Measurements from ENCODE around the gene TUBA8.
"Not testable (repeated sequence)": the region's sequence is repeated elsewhere in the genome, so short reads cannot be mapped to it uniquely, and the experiment has no call there.

The TUBA8 gene

GRCh38 chr22:18108187-18108586, 2.4 kb upstream of the TUBA8 start:
- no peak for DNase-seq

GRCh38 chr22:18109410-18110193, 1.0 kb upstream of the TUBA8 start:
- no peak for DNase-seq

GRCh38 chr22:18110954-18111758, 547 bp downstream of the TUBA8 start:
- no peak for DNase-seq

- DNase-seq = no peak
These were observed 1.2 kb downstream of the TUBA8 start for GRCh38 chr22:18111759-18112330.

GRCh38 chr22:18112440-18112839, 1.8 kb downstream of the TUBA8 start:
- DNase-seq = no peak

GRCh38 chr22:18113680-18114394, 3.2 kb downstream of the TUBA8 start:
- DNase-seq = peak; percentile 30

GRCh38 chr22:18114495-18114894, 3.9 kb downstream of the TUBA8 start:
- no peak for DNase-seq

GRCh38 chr22:18114976-18115652, 4.5 kb downstream of the TUBA8 start:
- DNase-seq = no peak

GRCh38 chr22:18115906-18116371, 5.3 kb downstream of the TUBA8 start:
- DNase-seq = no peak

- no peak for DNase-seq
These were observed 6.0 kb downstream of the TUBA8 start for GRCh38 chr22:18116634-18117033.

GRCh38 chr22:18118345-18118915, 7.8 kb downstream of the TUBA8 start:
- no peak for DNase-seq

GRCh38 chr22:18119409-18120110, 9.0 kb downstream of the TUBA8 start:
- DNase-seq = no peak

GRCh38 chr22:18120857-18121256, 10.2 kb downstream of the TUBA8 start:
- no peak for DNase-seq

GRCh38 chr22:18121506-18121905, 10.9 kb downstream of the TUBA8 start:
- DNase-seq = no peak

- DNase-seq = no peak
These were observed 11.4 kb downstream of the TUBA8 start for GRCh38 chr22:18121954-18122554.

- not testable (repeated sequence) for DNase-seq
These were observed 12.9 kb downstream of the TUBA8 start for GRCh38 chr22:18123476-18124025.

- no peak for DNase-seq
These were observed 16.0 kb downstream of the TUBA8 start for GRCh38 chr22:18126606-18127005.

GRCh38 chr22:18130018-18130417, 19.4 kb downstream of the TUBA8 start:
- no peak for DNase-seq

- DNase-seq = no peak
These were observed 20.3 kb downstream of the TUBA8 start for GRCh38 chr22:18130699-18131429.

GRCh38 chr22:18133452-18133851, 22.8 kb downstream of the TUBA8 start:
- DNase-seq = no peak

Data from KG1 (cell line).